ENCODE measurements around the gene CAPS.

Gene CAPS

DNA sequence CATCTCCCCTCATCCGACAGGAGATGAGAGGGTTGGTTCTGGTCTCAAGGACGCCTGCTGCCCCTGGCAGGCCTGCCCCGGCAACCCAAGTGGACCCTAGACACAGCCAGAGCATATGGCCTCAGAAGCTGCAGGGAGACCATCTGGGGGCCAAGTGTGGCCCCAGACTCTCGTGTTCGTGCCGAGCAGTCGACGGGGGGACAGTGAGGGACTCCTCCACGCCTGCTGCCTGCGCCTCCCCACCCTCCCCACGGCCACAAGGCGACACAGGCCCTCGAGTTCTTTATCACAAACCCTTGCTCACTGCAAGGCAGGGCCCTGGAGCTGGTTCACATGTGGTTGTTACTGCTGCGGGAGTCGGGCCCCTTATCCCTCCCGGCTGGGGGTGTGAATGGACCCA lies 9.3 kb downstream of the CAPS start:
- DNase-seq (ENCODE audit: low read depth): no peak
- no peak overlapping the region for H3K4me3 ChIP-seq (ENCODE audit: low read length)

GRCh38 chr19:5925830-5926427 lies 11.9 kb downstream of the CAPS start:
- no peak for DNase-seq (ENCODE audit: low read depth)
- TF ChIP-seq CTCF (IDR thresholded peaks at IDR 0.05; ENCODE audit: insufficient read depth, low read depth, low read length, missing control alignments): no peak
- H3K4me3 ChIP-seq (ENCODE audit: low read length): no peak overlapping the region

More for the DNA sequence above, 9.3 kb downstream of the CAPS start:
- no peak for TF ChIP-seq CTCF (IDR thresholded peaks at IDR 0.05; ENCODE audit: insufficient read depth, low read depth, low read length, missing control alignments)

- no peak for TF ChIP-seq CTCF (IDR thresholded peaks at IDR 0.05; ENCODE audit: insufficient read depth, low read depth, low read length, missing control alignments)
- no peak for DNase-seq (ENCODE audit: low read depth)
- no peak overlapping the region for H3K4me3 ChIP-seq (ENCODE audit: low read length)
Measured at GRCh38 chr19:5926641-5927440, 12.8 kb downstream of the CAPS start.

DNA sequence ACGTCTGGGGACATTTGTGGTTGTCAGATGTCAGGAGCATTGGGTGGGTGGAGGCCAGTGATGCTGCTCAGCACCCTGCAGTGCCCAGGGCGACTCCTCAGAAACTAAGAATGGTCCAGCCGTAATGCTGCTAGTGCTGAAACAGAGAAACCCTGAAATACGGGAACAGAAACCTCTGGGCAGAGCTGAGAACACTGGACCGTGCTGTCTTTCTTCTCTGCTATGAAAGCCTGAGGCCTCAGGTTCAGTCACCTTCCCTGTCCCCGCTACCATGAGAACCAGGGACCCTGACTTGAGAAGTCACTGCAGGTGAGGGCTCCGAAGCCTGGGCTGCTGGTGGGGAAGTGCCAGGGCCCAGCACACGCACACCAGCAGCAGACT lies 13.4 kb downstream of the CAPS start:
- no peak for TF ChIP-seq CTCF (IDR thresholded peaks at IDR 0.05; ENCODE audit: insufficient read depth, low read depth, low read length, missing control alignments)
- no peak for DNase-seq (ENCODE audit: low read depth)
- H3K4me3 ChIP-seq (ENCODE audit: low read length): no peak overlapping the region

DNA sequence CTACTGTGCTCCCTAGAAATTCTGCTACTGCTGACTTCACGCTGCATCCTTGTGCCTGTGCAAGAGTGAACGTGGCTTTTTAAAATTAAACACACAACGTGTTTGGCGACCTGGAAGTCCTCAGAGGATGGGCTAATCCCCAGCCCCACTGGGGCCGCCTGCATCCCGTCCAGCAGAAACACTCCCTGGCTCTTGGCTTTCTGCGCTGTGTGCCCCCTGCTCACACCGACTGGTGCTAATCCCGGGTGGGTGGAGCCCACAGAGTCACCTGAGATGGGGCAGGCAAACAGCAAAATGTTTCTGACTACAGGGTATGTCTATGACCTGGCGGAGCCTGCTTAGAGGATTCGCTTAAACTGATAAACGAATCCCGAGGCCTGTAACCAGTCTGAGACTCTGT lies 15.1 kb downstream of the CAPS start:
- no peak for DNase-seq (ENCODE audit: low read depth)
- no peak overlapping the region for H3K4me3 ChIP-seq (ENCODE audit: low read length)
- TF ChIP-seq CTCF (IDR thresholded peaks at IDR 0.05; ENCODE audit: insufficient read depth, low read depth, low read length, missing control alignments): no peak

GRCh38 chr19:5929625-5930024 lies 15.6 kb downstream of the CAPS start:
- TF ChIP-seq CTCF (IDR thresholded peaks at IDR 0.05; ENCODE audit: insufficient read depth, low read depth, low read length, missing control alignments): no peak
- no peak overlapping the region for H3K4me3 ChIP-seq (ENCODE audit: low read length)
- no peak for DNase-seq (ENCODE audit: low read depth)

DNA sequence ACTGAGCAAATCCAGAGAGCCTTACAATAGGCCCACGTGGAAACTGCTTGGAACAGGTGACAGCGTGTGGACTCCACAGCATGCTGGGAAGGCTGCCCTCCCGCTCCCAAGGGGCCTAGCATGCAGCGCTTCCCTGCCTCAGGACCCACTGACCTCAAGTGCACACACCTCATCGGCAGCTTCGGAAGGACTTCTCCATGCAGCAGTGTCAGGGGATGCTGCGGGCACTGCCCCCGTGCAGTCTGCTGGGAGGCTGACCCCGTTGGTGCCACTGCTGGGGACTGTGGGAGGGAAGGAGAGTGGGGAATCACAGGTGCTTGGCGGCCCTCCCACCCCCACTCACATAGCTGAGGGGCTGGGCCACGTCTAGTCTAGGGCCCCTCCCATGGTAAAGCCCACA lies 17.2 kb downstream of the CAPS start:
- no peak for DNase-seq (ENCODE audit: low read depth)
- no peak for TF ChIP-seq CTCF (IDR thresholded peaks at IDR 0.05; ENCODE audit: insufficient read depth, low read depth, low read length, missing control alignments)

More for the DNA sequence above, 17.2 kb downstream of the CAPS start:
- H3K4me3 ChIP-seq (ENCODE audit: low read length): no peak overlapping the region

Data from epithelial cell of esophagus (primary cell).